ENCODE measurements around the gene C1GALT1. TPM values are rescaled to one million over a fixed set of nuclear protein-coding genes. Genes with fewer than 3 reads are reported as not detected.

Gene C1GALT1
- total RNA-seq, 1 donor from 2014 or later: 8.4 TPM

GRCh38 chr7:7263297-7264230 lies 81.2 kb downstream of the C1GALT1 start:
- Histone ChIP-seq H3K9me3 (ENCODE audit: control insufficient read depth in 3 of 3, low read length in 3 of 3) (no peaks in the 10 kb centered on the region), H3K36me3 (ENCODE audit: control insufficient read depth in 3 of 3, insufficient read depth in 3 of 3, low read length in 3 of 3) (no peaks in the 10 kb centered on the region), H3K27ac (ENCODE audit: low read depth, low read length) (no peak overlapping the region), H3K9ac (ENCODE audit: low read depth in 1 of 3, low read length in 3 of 3) (no peak overlapping the region), H3K4me3 (ENCODE audit: low read length in 3 of 3) (no peak overlapping the region), H3K27me3 (ENCODE audit: control insufficient read depth in 3 of 3, insufficient read depth in 3 of 3, low read length in 3 of 3) (no peaks in the 10 kb centered on the region), H3K4me1 (ENCODE audit: control insufficient read depth in 3 of 3, insufficient read depth in 3 of 3, low read length in 3 of 3) (peaks cover 0 to 5% (median 4%) of the 10 kb centered on the region in 3 donors)

- peaks cover 0 to 2% (median 0%) of the 10 kb centered on the region in 3 donors for H3K27me3 ChIP-seq (ENCODE audit: control insufficient read depth in 3 of 3, insufficient read depth in 3 of 3, low read length in 3 of 3)
- H3K4me3 ChIP-seq (ENCODE audit: low read length in 3 of 3): no peak overlapping the region
- H3K36me3 ChIP-seq (ENCODE audit: control insufficient read depth in 3 of 3, insufficient read depth in 3 of 3, low read length in 3 of 3): no peaks in the 10 kb centered on the region
- no peak overlapping the region for H3K27ac ChIP-seq (ENCODE audit: low read depth, low read length)
- H3K9ac ChIP-seq (ENCODE audit: low read depth in 1 of 3, low read length in 3 of 3): no peak overlapping the region
- no peaks in the 10 kb centered on the region for H3K9me3 ChIP-seq (ENCODE audit: control insufficient read depth in 3 of 3, low read length in 3 of 3)
- H3K4me1 ChIP-seq (ENCODE audit: control insufficient read depth in 3 of 3, insufficient read depth in 3 of 3, low read length in 3 of 3): peaks cover 0 to 5% (median 4%) of the 10 kb centered on the region in 3 donors
Measured at GRCh38 chr7:7264306-7265040, 82.1 kb downstream of the C1GALT1 start.

GRCh38 chr7:7265081-7266075 lies 83.0 kb downstream of the C1GALT1 start:
- H3K9ac ChIP-seq (ENCODE audit: low read depth in 1 of 3, low read length in 3 of 3): no peak overlapping the region
- no peak overlapping the region for H3K27ac ChIP-seq (ENCODE audit: low read depth, low read length)

GRCh38 chr7:7266257-7266881 lies 84.0 kb downstream of the C1GALT1 start:
- H3K9me3 ChIP-seq (ENCODE audit: control insufficient read depth in 3 of 3, low read length in 3 of 3): no peaks in the 10 kb centered on the region
- no peak overlapping the region for H3K4me3 ChIP-seq (ENCODE audit: low read length in 3 of 3)
- no peaks in the 10 kb centered on the region for H3K36me3 ChIP-seq (ENCODE audit: control insufficient read depth in 3 of 3, insufficient read depth in 3 of 3, low read length in 3 of 3)
- H3K4me1 ChIP-seq (ENCODE audit: control insufficient read depth in 3 of 3, insufficient read depth in 3 of 3, low read length in 3 of 3): peaks cover 0 to 5% (median 4%) of the 10 kb centered on the region in 3 donors
- no peak overlapping the region for H3K27ac ChIP-seq (ENCODE audit: low read depth, low read length)
- no peak overlapping the region for H3K9ac ChIP-seq (ENCODE audit: low read depth in 1 of 3, low read length in 3 of 3)
- peaks cover 0 to 2% (median 0%) of the 10 kb centered on the region in 3 donors for H3K27me3 ChIP-seq (ENCODE audit: control insufficient read depth in 3 of 3, insufficient read depth in 3 of 3, low read length in 3 of 3)

More at GRCh38 chr7:7265081-7266075, 83.0 kb downstream of the C1GALT1 start:
- Histone ChIP-seq H3K27me3 (ENCODE audit: control insufficient read depth in 3 of 3, insufficient read depth in 3 of 3, low read length in 3 of 3) (peaks cover 0 to 2% (median 0%) of the 10 kb centered on the region in 3 donors), H3K36me3 (ENCODE audit: control insufficient read depth in 3 of 3, insufficient read depth in 3 of 3, low read length in 3 of 3) (no peaks in the 10 kb centered on the region), H3K9me3 (ENCODE audit: control insufficient read depth in 3 of 3, low read length in 3 of 3) (no peaks in the 10 kb centered on the region), H3K4me1 (ENCODE audit: control insufficient read depth in 3 of 3, insufficient read depth in 3 of 3, low read length in 3 of 3) (peaks cover 0 to 5% (median 4%) of the 10 kb centered on the region in 3 donors), H3K4me3 (ENCODE audit: low read length in 3 of 3) (no peak overlapping the region)

GRCh38 chr7:7271094-7271874 lies 88.9 kb downstream of the C1GALT1 start:
- no peaks in the 10 kb centered on the region for H3K9me3 ChIP-seq (ENCODE audit: control insufficient read depth in 3 of 3, low read length in 3 of 3)
- H3K9ac ChIP-seq (ENCODE audit: low read depth in 1 of 3, low read length in 3 of 3): no peak overlapping the region
- H3K27ac ChIP-seq (ENCODE audit: low read depth, low read length): no peak overlapping the region
- no peaks in the 10 kb centered on the region for H3K36me3 ChIP-seq (ENCODE audit: control insufficient read depth in 3 of 3, insufficient read depth in 3 of 3, low read length in 3 of 3)
- peaks cover 0 to 5% (median 1%) of the 10 kb centered on the region in 3 donors for H3K4me1 ChIP-seq (ENCODE audit: control insufficient read depth in 3 of 3, insufficient read depth in 3 of 3, low read length in 3 of 3)
- peaks cover 0 to 2% (median 0%) of the 10 kb centered on the region in 3 donors for H3K27me3 ChIP-seq (ENCODE audit: control insufficient read depth in 3 of 3, insufficient read depth in 3 of 3, low read length in 3 of 3)
- no peak overlapping the region for H3K4me3 ChIP-seq (ENCODE audit: low read length in 3 of 3)

GRCh38 chr7:7272294-7272693 lies 90.0 kb downstream of the C1GALT1 start:
- H3K4me1 ChIP-seq (ENCODE audit: control insufficient read depth in 3 of 3, insufficient read depth in 3 of 3, low read length in 3 of 3): peaks cover 0 to 5% (median 2%) of the 10 kb centered on the region in 3 donors
- no peak overlapping the region for H3K4me3 ChIP-seq (ENCODE audit: low read length in 3 of 3)
- H3K9me3 ChIP-seq (ENCODE audit: control insufficient read depth in 3 of 3, low read length in 3 of 3): no peaks in the 10 kb centered on the region
- no peaks in the 10 kb centered on the region for H3K36me3 ChIP-seq (ENCODE audit: control insufficient read depth in 3 of 3, insufficient read depth in 3 of 3, low read length in 3 of 3)
- no peak overlapping the region for H3K9ac ChIP-seq (ENCODE audit: low read depth in 1 of 3, low read length in 3 of 3)
- peaks cover 0 to 2% (median 0%) of the 10 kb centered on the region in 3 donors for H3K27me3 ChIP-seq (ENCODE audit: control insufficient read depth in 3 of 3, insufficient read depth in 3 of 3, low read length in 3 of 3)
- no peak overlapping the region for H3K27ac ChIP-seq (ENCODE audit: low read depth, low read length)

- no peaks in the 10 kb centered on the region for H3K36me3 ChIP-seq (ENCODE audit: control insufficient read depth in 3 of 3, insufficient read depth in 3 of 3, low read length in 3 of 3)
- no peak overlapping the region for H3K4me3 ChIP-seq (ENCODE audit: low read length in 3 of 3)
- no peaks in the 10 kb centered on the region for H3K27me3 ChIP-seq (ENCODE audit: control insufficient read depth in 3 of 3, insufficient read depth in 3 of 3, low read length in 3 of 3)
- no peaks in the 10 kb centered on the region for H3K9me3 ChIP-seq (ENCODE audit: control insufficient read depth in 3 of 3, low read length in 3 of 3)
- peaks cover 0 to 5% (median 2%) of the 10 kb centered on the region in 3 donors for H3K4me1 ChIP-seq (ENCODE audit: control insufficient read depth in 3 of 3, insufficient read depth in 3 of 3, low read length in 3 of 3)
- H3K27ac ChIP-seq (ENCODE audit: low read depth, low read length): no peak overlapping the region
- H3K9ac ChIP-seq (ENCODE audit: low read depth in 1 of 3, low read length in 3 of 3): no peak overlapping the region
Measured at GRCh38 chr7:7274782-7275181, 92.4 kb downstream of the C1GALT1 start.

GRCh38 chr7:7276161-7276560 lies 93.8 kb downstream of the C1GALT1 start:
- no peak overlapping the region for H3K27ac ChIP-seq (ENCODE audit: low read depth, low read length)
- no peaks in the 10 kb centered on the region for H3K27me3 ChIP-seq (ENCODE audit: control insufficient read depth in 3 of 3, insufficient read depth in 3 of 3, low read length in 3 of 3)
- no peaks in the 10 kb centered on the region for H3K9me3 ChIP-seq (ENCODE audit: control insufficient read depth in 3 of 3, low read length in 3 of 3)
- H3K4me3 ChIP-seq (ENCODE audit: low read length in 3 of 3): no peak overlapping the region
- peaks cover 0 to 5% (median 2%) of the 10 kb centered on the region in 3 donors for H3K4me1 ChIP-seq (ENCODE audit: control insufficient read depth in 3 of 3, insufficient read depth in 3 of 3, low read length in 3 of 3)
- no peaks in the 10 kb centered on the region for H3K36me3 ChIP-seq (ENCODE audit: control insufficient read depth in 3 of 3, insufficient read depth in 3 of 3, low read length in 3 of 3)
- H3K9ac ChIP-seq (ENCODE audit: low read depth in 1 of 3, low read length in 3 of 3): no peak overlapping the region

Data from skeletal muscle tissue (tissue), 4 donors.